HepG2 (cell line): ENCODE measurements around the gene RASSF4. TPM values are rescaled to one million over a fixed set of nuclear protein-coding genes. Genes with fewer than 3 reads are reported as not detected.

Source experiments
- CEBPZ ChIP-seq: IDR thresholded peaks from 2 replicates; pipeline ENCODE4 v1.6.1; 2012; ENCODE audit warnings: low read length, improper control_type of control experiment
- KDM3A ChIP-seq: IDR thresholded peaks from 2 replicates; pipeline ENCODE4 v1.6.1; 2018; ENCODE audit warnings: low read depth, missing compliant biosample characterization
- MLX ChIP-seq: IDR thresholded peaks from 2 replicates; pipeline ENCODE4 v1.6.1; 2016
- MYNN ChIP-seq: sonication (generic); formaldehyde crosslinking; IDR thresholded peaks from 2 replicates; pipeline ENCODE4 v1.4.0; 2020; ENCODE audit warnings: mild to moderate bottlenecking, low read depth, missing genetic modification reagents
- PHF8 ChIP-seq: sonication (generic); formaldehyde crosslinking; IDR thresholded peaks from 2 replicates; pipeline ENCODE4 v1.5.0; 2020; ENCODE audit warnings: missing genetic modification reagents
- POLR2AphosphoS2 ChIP-seq: IDR thresholded peaks from 2 replicates; pipeline ENCODE4 v1.6.1; 2011; ENCODE audit warnings: low read depth, low read length, improper control_type of control experiment
- RAD21 ChIP-seq: fragments of 450-650 bp; formaldehyde crosslinking; IDR thresholded peaks from 2 replicates; pipeline ENCODE4 v1.5.0; 2020; ENCODE audit warnings: mild to moderate bottlenecking
- TFAP4 ChIP-seq: sonication (generic); IDR thresholded peaks from 2 replicates; pipeline ENCODE4 v1.6.1; 2016; ENCODE audit warnings: low read depth, borderline replicate concordance
- THAP8 ChIP-seq: sonication (generic); formaldehyde crosslinking; IDR thresholded peaks from 2 replicates; pipeline ENCODE4 v1.5.1; 2020; ENCODE audit warnings: missing genetic modification reagents, mild to moderate bottlenecking, borderline replicate concordance
- ZBTB38 ChIP-seq: sonication (generic); formaldehyde crosslinking; IDR thresholded peaks from 2 replicates; pipeline ENCODE4 v1.5.1; 2020; ENCODE audit warnings: mild to moderate bottlenecking, missing genetic modification reagents
- ZBTB49 ChIP-seq: sonication (generic); formaldehyde crosslinking; IDR thresholded peaks from 2 replicates; pipeline ENCODE4 v1.4.0; 2020; ENCODE audit warnings: missing genetic modification reagents, borderline replicate concordance
- ZNF512B ChIP-seq: sonication (generic); formaldehyde crosslinking; IDR thresholded peaks from 2 replicates; pipeline ENCODE4 v1.5.1; 2020; ENCODE audit warnings: missing genetic modification reagents, mild to moderate bottlenecking, borderline replicate concordance
- ZNF547 ChIP-seq: sonication (generic); formaldehyde crosslinking; IDR thresholded peaks from 2 replicates; pipeline ENCODE4 v1.5.1; 2020; ENCODE audit warnings: mild to moderate bottlenecking, missing genetic modification reagents
- ZNF670 ChIP-seq: sonication (generic); formaldehyde crosslinking; IDR thresholded peaks from 2 replicates; pipeline ENCODE4 v1.8.0; 2022; ENCODE audit warnings: mild to moderate bottlenecking, missing genetic modification reagents, borderline replicate concordance
- ZNF720 ChIP-seq: sonication (generic); formaldehyde crosslinking; IDR thresholded peaks from 2 replicates; pipeline ENCODE4 v1.4.0; 2020; ENCODE audit warnings: missing genetic modification reagents
- ZNF839 ChIP-seq: sonication (generic); formaldehyde crosslinking; IDR thresholded peaks from 2 replicates; pipeline ENCODE4 v1.4.0; 2020; ENCODE audit warnings: missing genetic modification reagents, mild to moderate bottlenecking, borderline replicate concordance
- ZZZ3 ChIP-seq: sonication (generic); formaldehyde crosslinking; IDR thresholded peaks from 2 replicates; pipeline ENCODE4 v1.4.0; 2020; ENCODE audit warnings: missing genetic modification reagents, mild to moderate bottlenecking, borderline replicate concordance
- polyA plus RNA-seq, 8 experiments: library from polyadenylated mRNA; depleted of rRNA in 3 of 8; stranded (reverse) in 7 of 8; unstranded in 1 of 8; fragments of >200 nt; fragmentation: Illumina TruSeq in 4 of 8; extraction: Trizol in 4 of 8; gene quantifications; 2 replicates each; pipeline versions ENCODE4 v1.2.1 to v1.2.3, GENCODE V29; 2011 to 2016; ENCODE audit warnings: low read depth in 4 of 8, missing spikeins in 1 of 8, mixed read lengths in 1 of 8; ENCODE audit not compliant: insufficient read depth in 1 of 8
- total RNA-seq, 5 experiments: library from RNA; depleted of rRNA; stranded (reverse); fragments of >200 nt; fragmentation: Illumina TruSeq; extraction: Trizol; gene quantifications; 2 replicates each; pipeline ENCODE4 v1.2.3, GENCODE V29; 2016; ENCODE audit warnings: low read depth in 1 of 5

RASSF4 gene
- total and polyA plus RNA-seq, 2 of the 13 experiments (the other 11 are each of a cell fraction or from before 2014, with no cell fraction given), result 34.0 to 51.7 TPM

GRCh38 chr10:44980309-44981171, 20.9 kb downstream of the RASSF4 start (continued):
- no peak for TF ChIP-seq ZBTB49 (CRISPR knock-in tag)
- TF ChIP-seq ZBTB38 (CRISPR knock-in tag), result peak; percentile 70
- TF ChIP-seq ZNF839, result no peak
- TF ChIP-seq THAP8, result no peak
- no peak for TF ChIP-seq MYNN (CRISPR knock-in tag)
- TF ChIP-seq ZNF720 (CRISPR knock-in tag), result no peak
- no peak for TF ChIP-seq ZNF670 (CRISPR knock-in tag)
- TF ChIP-seq PHF8 (CRISPR knock-in tag), result 0 out of 2 replicates have a peak, but pooled peaks have one; percentile 14
- no peak for TF ChIP-seq KDM3A (CRISPR knock-in tag)
- peak; percentile 67; the same call in 1 of the 2 replicates for TF ChIP-seq MLX (CRISPR knock-in tag)
- TF ChIP-seq CEBPZ, result no peak
- TF ChIP-seq RAD21 (CRISPR knock-in tag), result peak; percentile 56
- peak; percentile 48; the same call in 1 of the 2 replicates for TF ChIP-seq TFAP4
- TF ChIP-seq ZZZ3, result 0 out of 2 replicates have a peak, but pooled peaks have one; percentile 15
- TF ChIP-seq ZNF547 (CRISPR knock-in tag), result no peak; the same call in 1 of the 2 replicates
- TF ChIP-seq ZNF512B (CRISPR knock-in tag), result no peak
- no peak for TF ChIP-seq POLR2AphosphoS2
